ENCODE measurements around the gene TCF7L1.
"Not testable (repeated sequence)": the region's sequence is repeated elsewhere in the genome, so short reads cannot be mapped to it uniquely, and the experiment has no call there.

TCF7L1 gene

DNA sequence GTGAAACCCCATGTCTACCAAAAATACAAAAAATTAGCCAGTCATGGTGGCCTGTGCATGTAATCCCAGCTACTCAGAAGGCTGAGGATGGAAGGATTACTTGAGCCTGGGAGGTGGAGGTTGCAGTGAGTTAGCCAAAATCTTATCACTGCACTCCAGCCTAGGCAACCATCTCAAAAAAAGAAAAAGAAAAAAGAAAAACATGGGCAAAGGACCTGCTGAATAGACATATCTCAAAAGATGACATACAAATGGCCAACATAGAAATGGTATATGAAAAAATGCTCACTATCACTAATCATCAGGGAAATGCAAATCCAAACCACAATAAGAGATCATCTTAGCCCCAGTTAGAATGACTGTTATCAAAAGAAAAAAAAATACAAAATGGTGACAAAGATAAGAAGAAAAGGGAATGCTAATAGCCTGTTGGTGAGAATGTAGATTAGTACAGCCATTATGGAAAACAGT lies 196.0 kb downstream of the TCF7L1 start:
- no peak for DNase-seq

DNA sequence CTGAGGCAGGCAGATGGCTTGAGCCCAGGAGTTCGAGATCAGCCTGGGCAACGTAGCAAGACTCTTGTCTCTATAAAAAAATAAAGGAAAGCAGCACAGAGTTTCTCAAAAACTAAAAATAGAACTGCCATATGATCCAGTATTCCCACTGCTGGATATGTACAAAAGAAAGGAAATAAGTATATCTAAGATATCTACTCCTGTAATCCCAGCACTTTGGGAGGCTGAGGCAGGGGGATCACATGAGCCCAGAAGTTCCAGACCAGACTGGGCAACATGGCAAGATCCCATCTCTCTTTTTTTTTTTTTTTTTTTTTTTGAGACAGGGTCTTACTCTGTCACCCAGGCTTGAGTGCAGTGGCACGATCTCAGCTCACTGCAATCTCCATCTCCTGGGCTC lies 196.5 kb downstream of the TCF7L1 start:
- not testable (repeated sequence) for DNase-seq

DNA sequence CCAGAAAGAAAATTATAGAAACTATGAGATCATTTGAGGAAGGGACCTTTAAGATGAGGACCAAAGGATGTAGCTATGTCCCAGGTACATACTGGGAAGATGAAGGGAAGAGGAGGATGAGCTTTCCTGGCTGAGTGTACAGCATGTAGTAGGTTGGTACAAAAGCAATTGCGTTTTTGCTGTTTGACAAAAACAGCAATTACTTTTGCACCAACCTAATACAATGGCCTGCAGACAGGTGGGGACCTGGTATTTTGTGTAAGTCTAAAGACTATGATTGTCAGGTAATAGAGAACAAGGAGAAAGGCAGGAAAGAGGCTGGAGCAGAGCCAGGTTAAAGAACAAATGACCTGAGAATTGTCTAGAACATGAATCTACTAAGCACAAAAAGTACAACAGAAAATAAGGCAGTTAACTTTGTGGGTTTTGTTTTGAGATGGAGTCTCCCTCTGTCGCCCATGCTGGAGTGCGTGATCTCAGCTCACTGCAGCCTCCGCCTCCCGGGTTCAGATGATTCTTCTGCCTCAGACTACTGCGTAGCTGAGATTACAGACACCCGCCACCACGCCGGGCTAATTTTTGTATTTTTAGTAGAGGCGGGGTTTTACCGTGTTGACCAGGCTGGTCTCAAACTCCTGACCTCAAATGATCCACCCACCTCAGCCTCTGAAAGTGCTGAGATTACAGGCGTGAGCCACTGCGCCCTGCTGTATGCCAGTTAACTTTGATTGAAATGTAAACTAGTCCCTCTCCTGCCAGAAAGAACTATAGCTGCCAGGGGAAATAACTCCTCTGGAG lies 197.8 kb downstream of the TCF7L1 start:
- DNase-seq, result no peak

DNA sequence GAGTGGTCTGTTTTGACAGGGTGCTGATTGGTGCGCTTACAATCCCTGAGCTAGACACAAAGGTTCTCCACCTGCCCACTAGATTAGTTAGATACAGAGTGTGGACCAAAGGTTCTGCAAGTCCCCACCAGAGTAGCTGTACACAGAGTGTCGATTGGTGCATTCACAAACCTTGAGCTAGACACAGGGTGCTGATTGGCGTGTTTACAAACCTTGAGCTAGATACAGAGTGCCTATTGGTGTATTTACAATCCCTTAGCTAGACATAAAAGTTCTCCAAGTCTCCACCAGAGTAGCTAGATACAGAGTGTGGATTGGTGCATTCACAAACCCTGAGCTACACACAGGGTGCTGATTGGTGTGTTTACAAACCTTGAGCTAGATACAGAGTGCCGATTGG lies 200.7 kb downstream of the TCF7L1 start:
- not testable (repeated sequence) for DNase-seq

DNA sequence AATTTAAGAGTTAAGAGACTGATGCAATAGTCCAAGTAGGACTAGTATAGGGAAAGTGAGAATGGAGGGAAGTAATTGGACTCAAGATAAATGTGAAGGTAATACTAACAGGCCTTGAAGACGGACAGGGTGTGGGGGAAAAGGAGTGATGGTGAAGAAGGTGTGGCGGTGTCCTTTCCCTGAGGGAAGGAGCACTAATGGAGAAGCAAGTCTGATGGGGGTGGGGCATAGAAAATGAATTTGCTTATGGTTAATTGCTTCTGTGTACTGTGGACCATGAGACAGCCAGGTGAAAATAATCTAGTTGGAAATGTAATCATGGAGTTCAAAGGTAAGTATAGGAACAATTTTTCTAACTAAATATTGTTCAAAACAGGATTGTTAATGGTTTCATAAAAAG lies 201.7 kb downstream of the TCF7L1 start:
- DNase-seq, result no peak

DNA sequence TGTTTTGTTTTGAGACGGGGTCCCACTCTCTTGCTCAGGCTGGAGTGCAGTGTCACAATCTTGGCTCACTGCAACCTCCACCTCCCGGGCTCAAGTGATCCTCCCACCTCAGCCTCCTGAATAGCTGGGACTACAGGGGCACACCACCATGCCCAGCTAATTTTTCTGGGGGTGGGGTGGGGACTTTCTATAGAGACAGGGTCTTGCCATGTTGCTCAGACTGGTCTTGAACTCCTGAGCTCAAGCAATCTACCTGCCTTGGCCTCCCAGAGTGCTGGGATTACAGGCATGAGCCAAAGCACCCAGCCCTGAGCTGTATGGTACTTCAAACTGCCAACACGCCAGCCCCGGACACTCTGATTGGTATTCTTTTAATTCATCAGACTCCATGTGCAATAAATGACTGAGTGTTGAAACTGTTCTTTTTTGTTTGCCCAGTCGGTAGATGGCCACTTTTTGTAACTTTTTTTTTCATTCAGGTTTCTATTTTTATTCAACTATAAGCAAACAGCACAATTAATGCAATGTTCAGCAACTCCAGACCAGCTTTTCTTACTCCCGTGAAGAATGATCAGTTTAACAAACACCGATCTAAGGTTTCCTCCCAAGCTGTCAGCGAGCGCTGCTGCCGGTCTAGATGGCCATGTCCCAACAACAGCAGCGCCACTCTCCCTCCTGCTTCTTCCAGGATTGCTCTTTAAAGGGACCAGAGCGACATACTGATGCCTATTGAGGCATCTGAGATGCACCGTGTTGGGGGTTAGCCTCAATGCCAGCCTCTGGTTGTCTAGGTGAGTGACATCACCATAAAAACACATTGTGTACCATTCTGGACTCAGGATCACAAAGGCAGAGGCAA lies 207.1 kb downstream of the TCF7L1 start:
- no peak for DNase-seq

DNA sequence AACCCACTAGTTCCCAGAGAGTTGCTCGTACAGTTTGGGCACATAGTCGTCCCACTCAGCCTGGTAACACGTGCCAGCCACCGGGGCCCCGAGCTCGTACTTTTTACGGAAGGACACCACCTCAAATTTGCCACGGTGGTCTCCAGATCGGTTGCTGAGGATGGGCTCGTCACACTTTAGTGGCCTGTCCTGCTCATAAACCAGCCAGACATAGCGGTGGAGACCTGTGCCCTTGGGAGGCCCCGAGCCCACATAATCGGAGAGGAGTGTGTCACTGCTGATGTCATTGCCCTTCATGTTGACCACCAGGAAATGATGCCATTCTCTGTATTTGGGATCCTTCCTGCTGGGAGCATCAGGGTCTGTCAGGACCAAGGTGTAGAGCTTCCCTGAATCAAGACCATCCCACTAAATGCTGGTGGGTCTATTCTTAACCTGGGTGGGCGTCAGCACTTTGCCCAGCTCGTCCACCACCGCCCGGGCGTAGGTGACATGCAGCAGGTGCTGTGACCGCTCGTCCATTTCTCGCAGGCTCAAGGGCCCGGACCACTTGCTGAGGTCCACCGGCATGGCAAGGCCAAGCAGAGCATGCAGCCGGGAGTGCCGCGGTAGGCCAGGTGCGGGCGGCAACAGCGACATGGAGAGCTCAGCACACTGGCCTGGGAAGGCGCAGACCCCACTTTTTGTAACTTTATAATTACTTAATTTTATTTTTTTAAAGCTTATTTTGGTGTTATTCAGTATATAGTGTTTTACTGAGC lies 208.3 kb downstream of the TCF7L1 start:
- DNase-seq, result no peak

DNA sequence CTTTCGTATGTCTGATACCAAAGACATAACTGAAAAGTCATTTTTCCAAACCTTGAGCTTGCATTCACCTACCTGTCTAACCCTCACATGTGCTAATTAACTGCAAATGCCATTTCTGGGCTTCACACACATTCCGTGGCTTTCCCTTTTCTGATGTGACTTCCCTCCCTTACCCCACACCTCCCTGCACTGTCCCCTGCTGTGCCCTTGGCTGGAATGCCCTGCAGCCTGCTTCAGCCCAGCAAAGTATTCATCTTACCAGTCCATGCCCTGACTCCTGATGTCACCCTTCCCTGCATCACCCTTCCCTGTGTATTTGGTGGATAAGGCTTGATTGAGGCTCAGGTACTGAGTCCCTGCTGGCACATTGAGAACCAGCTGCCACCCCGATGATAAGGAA lies 209.0 kb downstream of the TCF7L1 start:
- no peak for DNase-seq

DNA sequence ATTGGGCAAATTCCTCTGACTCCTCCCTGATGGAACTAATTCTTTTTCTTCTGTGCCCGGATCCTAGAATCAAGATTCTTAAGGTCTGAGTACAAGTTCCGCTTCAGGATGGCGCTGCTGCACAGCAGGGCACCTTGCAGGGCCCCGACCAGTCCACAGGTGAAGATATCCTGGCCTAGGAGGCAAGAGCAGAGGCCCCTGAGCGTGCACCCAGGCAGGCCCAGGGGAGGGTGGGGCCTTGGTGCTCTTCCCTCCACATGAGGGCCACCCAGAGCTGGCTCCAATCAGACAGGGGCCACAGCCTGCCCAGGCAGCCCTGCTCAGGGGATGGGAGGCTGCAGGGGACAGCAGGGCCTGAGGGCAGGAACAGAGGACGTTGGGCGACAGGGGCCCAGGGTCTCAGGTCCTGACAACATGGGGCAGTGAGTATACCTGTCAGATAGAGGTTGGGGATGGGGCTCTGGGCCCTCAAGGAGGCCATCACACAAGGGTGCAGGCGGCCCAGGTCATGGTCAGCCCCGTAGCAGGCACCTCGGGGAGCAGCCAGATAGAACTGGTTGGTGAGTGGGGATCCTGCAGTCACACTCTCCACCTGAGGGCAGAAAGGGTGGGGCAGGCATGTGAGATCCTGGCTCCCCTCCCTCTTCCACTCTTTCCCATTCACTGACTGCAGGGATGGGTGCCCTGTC lies 210.2 kb downstream of the TCF7L1 start:
- not testable (repeated sequence) for DNase-seq

DNA sequence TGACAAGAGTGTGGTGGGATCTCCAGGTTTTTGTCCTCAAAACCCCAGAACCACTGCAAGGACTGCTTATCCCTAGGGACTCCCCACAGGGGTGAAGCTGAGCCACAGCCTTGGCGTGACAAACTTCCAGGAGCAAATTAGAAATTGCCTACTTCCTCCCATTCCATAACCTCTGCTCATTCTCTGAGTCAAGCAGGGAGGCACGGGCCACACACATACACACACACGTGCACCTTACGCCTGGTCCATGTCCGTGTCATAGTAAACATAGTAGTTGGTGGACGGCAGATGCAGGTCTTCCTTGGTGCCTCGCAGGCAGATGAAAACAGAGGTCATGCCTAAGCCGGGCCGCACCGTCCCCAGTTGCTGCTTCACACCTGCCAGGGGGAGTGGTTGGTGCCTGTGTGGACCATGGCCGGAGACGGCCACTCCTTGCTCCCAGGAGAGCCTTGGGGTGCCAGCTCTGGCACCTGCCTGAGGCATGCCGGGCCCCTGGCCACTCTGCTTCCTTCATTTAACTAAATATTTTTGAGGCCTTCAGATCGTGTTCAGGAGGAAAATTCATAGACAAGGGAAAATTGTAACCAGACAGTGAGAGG lies 211.3 kb downstream of the TCF7L1 start:
- no peak for DNase-seq

DNA sequence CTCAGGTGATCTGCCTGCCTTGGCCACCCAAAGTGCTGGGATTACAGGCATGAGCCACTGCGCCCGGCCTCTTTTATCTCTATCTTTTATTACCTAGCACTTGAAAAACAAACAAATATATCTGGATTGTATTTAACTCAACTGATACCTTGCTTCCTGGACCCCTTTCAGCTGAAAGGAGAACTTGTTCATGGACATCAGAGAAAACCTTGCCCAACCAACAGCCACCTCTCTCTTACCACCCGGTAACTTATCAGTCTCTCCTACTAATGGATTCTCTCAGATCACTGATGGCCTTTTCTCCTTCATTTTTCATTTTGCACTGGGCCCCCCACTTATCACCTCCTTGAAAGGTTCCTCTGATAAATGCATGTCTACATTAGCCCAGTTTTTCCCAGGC lies 214.4 kb downstream of the TCF7L1 start:
- DNase-seq, result no peak

DNA sequence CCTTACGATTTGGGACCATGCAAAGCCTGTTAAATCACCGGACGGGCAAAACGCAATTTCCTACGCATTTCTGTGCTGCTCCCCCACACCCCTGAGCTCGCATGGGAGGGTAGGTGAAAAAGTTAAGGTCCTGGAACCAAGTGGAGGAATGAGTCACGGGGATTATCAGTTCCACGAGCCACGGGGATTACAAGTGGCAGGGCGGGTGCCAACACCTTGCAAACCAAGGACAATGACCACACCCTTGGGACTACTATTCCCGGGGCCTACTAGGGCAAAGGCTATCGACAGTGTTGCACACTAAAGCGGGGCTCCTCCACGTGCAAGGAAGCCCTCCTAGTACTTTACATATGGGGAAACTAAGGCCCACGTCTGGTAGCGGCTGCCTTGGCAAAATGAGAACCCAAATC lies 220.7 kb downstream of the TCF7L1 start:
- peak in 1 of 2 donors; percentile 8 for DNase-seq

DNA sequence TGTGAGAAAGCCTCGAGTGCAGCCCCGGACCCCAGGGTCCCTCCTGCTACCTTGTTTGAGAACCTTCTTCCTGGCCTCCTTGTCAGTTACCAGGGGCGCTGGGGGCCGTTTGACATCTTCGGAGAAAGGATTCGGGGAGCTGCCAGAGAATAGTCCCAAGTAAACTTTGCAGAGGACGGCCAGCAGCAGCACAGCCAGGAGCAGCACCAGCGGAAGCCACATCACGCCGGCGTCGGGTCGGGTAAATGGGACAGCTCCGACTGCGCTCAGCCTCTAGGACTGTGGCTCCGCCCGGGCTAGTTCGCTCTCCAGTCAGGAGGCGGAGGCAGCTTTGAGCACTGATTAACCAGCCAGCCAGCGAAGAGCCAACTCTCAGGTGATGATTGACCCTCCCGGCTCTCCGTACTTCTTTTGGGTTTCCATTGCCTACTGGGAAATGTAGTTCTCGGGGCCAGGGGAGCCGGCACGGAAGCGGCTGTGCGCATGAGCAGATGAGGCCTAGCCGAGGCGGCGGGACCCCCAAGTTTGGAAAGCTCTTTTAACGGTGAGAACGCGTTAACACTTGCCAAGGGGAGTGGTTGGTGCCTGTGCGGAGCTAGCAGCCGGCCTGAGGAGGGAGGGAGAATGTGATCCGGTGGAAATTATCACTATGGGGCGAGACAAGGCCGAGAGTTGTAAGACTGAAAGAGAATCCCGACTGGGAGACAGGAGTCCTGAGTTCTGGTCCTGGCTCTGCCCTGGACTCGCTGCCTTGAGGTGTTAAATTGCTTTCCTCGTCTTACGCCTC lies 221.3 kb downstream of the TCF7L1 start, which contains the start of the genes ELMOD3 and RETSAT:
TSS of gene ELMOD3 (plus strand) at position 484 of the 787 bp plus-strand sequence. CDS start 2,430 bp downstream, outside the sequence.
TSS of gene RETSAT (minus strand) at position 243 of the 787 bp plus-strand sequence. CDS start at position 222, 21 bp downstream.
- peak; percentile 99 for DNase-seq

DNA sequence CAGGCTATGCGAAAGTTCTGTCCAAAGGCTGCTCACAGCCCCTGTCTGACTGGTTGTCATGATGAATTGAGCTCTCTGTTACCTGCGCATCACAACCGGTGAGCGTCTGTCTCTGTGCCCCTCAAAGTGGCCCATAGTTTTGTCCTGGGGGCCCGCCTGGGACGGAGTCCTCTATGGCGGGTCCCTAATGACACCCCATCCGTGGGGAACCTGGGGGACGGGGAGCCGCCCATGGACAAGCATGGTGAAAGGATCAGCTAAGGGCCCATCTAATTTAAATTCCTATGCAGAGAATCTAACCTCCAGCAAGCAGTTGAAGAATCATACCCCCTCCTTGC lies 221.8 kb downstream of the TCF7L1 start:
- DNase-seq, result peak in 1 of 2 donors; percentile 1

DNA sequence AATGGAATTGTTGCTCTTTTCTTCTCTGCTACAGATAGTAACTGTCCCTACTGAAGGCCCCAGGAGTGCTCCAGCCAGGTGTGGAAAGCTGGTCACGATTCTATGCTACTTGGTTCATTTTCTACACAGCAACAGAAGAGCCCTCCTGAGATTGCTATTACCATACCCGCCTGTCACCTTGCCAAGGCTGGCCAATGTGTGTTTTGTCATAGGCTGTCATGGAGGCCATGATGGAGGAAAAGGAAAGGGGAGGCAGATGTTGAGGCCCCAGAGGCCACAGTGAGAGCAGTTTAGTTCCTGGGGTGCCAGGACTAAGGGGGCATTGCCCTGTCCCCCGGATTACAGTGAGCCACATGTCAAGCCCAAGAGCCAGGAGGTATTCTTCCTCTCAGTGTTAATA lies 222.3 kb downstream of the TCF7L1 start:
- DNase-seq, result no peak

DNA sequence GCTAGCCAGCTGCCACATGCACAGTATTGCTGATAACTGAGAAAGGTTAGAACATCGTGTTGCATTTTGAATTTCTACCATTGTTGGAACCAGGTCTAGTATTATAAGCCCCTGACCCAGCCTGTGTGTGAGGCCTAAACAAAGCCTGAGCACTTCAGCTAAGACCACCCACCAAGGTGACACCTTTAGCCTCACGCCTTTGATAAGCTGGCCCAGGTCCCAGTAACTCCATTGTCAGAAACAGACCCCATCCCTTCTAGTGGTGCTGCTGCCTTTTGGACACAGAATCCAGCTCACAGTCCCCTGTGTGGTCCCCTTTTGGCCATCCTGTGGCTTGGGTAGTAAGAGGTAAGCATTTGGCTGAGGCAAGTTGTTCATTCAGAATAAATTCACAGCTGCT lies 223.0 kb downstream of the TCF7L1 start:
- DNase-seq, result no peak

DNA sequence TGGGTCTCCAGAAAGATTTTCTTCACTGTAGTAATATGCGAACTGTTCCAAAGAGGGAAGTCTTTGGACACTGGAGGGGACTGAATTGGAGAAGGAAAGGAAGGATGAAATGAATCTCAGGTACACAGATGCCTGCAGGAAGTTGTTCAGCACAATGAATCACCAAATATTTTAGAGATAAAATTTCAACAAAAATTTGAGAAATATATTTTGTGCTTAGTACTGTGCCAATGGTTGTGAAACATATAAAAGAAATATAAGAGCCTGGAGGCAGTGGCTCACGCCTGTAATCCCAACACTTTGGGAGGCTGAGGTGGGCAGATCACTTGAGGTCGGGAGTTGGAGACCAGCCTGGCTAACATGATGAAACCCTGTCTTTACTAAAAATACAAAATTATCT lies 224.5 kb downstream of the TCF7L1 start:
- DNase-seq, result no peak
